GM12875 (cell line): ENCODE data around the gene PARVB.

Source experiments
- H3K4me3 ChIP-seq: one replicate; pipeline ENCODE4 v1.5.1; 2011; ENCODE audit warnings: low read depth, low read length, control low read depth
- CTCF ChIP-seq: IDR thresholded peaks from 2 replicates; pipeline ENCODE4 v1.5.1; 2011; ENCODE audit warnings: low read depth, mild to moderate bottlenecking, control low read depth, inconsistent platforms, low read length, moderate library complexity, borderline replicate concordance; ENCODE audit not compliant: insufficient read depth

Gene PARVB

GRCh38 chr22:44151676-44152075 lies 127.6 kb downstream of the PARVB start:
- TF ChIP-seq CTCF: no peak
- H3K4me3 ChIP-seq: no peak overlapping the region

GRCh38 chr22:44153710-44154109 lies 129.6 kb downstream of the PARVB start:
- TF ChIP-seq CTCF: no peak
- no peak overlapping the region for H3K4me3 ChIP-seq

DNA sequence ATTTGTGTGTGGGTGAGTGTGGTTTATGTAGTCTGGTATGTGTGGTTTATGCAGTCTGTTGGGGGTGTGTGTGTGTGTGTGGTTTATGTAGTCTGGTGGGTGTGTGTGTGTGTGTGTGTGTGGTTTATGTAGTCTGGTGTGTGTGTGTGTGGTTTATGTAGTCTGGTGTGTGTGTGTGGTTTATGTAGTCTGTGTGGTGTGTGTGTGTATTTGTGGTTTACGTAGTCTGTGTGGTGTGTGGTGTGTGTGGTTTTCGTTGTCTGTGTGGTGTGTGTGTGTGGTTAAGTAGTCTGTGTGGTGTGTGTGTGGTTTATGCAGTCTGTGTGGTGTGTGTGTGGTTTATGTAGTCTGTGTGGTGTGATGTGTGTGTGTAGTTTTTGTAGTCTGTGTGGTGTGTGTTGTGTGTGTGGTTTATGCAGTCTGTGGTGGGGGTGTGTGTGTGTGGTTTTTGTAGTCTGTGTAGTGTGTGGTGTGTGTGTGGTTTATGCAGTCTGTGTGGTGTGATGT lies 130.4 kb downstream of the PARVB start:
- TF ChIP-seq CTCF: no peak
- no peak overlapping the region for H3K4me3 ChIP-seq

GRCh38 chr22:44155115-44155514 lies 131.0 kb downstream of the PARVB start:
- no peak for TF ChIP-seq CTCF
- H3K4me3 ChIP-seq: no peak overlapping the region

DNA sequence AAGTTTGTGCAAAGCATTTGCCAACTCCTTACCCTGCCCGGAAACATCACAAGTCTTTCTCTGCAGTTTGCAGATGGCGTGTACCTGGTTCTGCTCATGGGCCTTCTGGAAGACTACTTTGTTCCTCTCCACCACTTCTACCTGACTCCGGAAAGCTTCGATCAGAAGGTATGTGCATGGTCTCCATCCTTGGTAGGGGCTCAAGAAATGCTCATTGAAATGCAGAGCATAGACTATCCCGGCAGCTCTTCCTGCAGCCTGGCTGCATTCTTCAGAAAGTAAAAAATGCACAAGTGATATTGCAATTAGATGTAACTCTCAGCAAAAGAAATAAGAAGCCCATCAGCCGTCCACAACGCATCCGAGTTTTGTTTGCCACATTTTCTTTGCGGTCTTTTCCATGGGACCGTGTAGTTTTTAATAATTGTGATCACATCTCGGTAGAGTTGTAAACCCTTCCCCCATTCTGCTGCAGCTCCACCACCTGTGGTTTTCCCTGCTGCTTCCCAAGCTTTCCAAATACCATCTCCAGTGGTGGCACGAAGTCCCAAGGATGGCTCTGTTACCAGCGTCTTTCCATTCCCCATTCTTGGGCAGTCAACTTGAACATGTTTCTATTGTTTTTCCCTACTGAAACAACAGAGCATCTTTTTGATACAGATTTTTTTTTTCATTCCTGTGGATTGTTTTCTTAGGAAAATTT lies 134.0 kb downstream of the PARVB start:
- TF ChIP-seq CTCF: no peak
- no peak overlapping the region for H3K4me3 ChIP-seq

DNA sequence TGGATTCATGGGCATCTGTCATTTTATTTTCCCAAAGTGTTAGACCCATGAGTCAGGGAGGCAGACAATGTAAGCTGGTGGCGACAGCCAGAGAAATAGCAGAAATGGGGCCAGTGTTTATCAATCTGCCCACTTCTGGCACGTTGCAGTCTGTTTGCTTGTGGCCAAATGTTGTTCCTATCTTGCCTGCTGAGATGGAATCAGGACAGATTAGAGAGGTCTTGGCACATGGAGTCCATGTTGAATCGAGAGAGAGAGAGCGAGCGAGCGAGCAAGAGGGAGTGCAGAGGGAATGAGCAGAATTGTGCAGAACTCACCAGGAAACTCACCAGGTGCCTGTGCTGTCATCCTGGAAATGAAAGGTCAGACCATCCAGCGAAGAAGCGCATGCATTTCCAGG lies 134.7 kb downstream of the PARVB start:
- H3K4me3 ChIP-seq: no peak overlapping the region
- no peak for TF ChIP-seq CTCF

DNA sequence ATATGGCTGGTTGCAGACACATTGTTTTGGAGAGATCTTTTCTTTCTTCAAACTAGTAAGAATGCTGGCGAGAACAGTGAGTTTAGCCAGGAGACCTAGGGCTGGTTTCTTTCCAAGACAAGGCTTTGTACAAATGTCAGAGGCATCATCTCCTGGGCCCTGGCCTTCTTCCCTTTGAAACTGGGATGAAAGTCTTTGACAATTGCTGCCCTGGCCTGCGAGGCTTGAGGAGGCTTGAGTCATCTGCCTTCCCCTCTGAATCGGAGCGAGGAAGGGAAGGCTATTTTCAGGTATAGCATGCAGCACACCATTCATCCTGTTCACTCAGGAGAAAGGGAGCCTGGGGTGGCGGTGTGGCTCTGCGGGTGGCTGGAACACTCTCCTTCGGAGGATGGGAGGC lies 135.1 kb downstream of the PARVB start:
- no peak for TF ChIP-seq CTCF
- no peak overlapping the region for H3K4me3 ChIP-seq
